GM12891 (cell line): ENCODE data around the gene CBARP.
"Not testable (repeated sequence)": the region's sequence is repeated elsewhere in the genome, so short reads cannot be mapped to it uniquely, and the experiment has no call there.

ENCODE experiments used
- POLR2A ChIP-seq: IDR thresholded peaks from 2 replicates; pipeline ENCODE4 v1.6.1; 2011; ENCODE audit warnings: low read depth, low read length, control low read depth
- POLR2AphosphoS5 ChIP-seq: IDR thresholded peaks from 2 replicates; pipeline ENCODE4 v1.6.1; 2011; ENCODE audit warnings: low read depth, low read length, control low read depth

- TF ChIP-seq POLR2A, POLR2AphosphoS5: not testable (repeated sequence)
Observed at GRCh38 chr19:1246265-1247087, 8.7 kb upstream of the CBARP start.
